SH-SY5Y (cell line): ENCODE data around the gene FADS1.

Source experiments
- GATA2 ChIP-seq: IDR thresholded peaks from 2 replicates; pipeline ENCODE4 v1.6.1; 2011; ENCODE audit warnings: mild to moderate bottlenecking, low read depth, low read length
- GATA3 ChIP-seq: IDR thresholded peaks from 2 replicates; pipeline ENCODE4 v1.6.1; 2011; ENCODE audit warnings: low read depth, mild to moderate bottlenecking, low read length, moderate library complexity

DNA sequence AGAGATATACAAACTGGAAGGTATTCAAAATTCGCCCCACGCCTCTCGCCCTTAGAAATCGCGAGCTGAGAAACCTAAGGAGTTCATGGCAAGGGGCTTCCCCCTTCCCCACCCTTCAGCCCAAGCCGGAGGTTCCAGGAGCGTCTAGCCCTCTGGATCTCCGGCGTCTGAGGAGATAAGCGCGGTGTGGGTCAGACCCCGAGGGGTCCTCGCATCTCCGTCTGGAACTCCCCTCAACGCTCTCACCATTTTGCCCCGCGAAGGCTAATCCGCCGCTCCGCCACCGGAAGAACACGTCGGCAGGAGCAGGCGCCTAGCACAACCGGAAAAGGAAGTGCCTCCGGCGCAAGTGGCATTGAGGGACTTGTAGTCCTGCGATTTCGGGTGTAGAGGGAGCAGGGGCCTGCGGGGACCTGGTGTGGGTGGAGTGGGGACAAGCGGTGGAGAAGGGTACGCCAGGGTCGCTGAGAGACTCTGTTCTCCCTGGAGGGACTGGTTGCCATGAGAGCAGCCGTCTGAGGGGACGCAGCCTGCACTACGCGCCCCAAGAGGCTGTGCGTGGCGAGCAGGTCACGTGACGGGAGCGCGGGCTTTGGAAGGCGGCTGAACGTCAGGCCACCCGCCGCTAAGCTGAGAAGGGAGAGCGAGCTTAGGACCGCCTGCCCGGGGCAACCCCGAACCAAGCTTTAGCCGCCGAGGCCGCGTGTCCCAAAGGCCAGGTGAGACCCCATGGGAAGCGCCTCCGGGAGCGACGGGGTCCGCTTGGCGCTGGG is 24.3 kb downstream of the FADS1 start, which contains the start of the genes FEN1 and TMEM258:
- TF ChIP-seq GATA2 (no peak), GATA3 (no peak)
